Coronary artery (tissue), 2 donors: ENCODE data around the gene ORM1.

Experiments
- DNase-seq: peaks from one replicate; pipeline ENCODE4 v3.0.0-alpha.2; 2017; ENCODE audit warnings: low spot score
- H3K27ac ChIP-seq, 2 donors: fragments of 200-600 bp; sonication (generic); one replicate each; pipeline ENCODE4 v1.5.1; 2016 to 2019
- H3K4me3 ChIP-seq: fragments of 200-600 bp; sonication (generic); 2 replicates; pipeline ENCODE4 v1.5.1; 2016; ENCODE audit warnings: mild to moderate bottlenecking, moderate library complexity
- TF ChIP-seq, protein P1 (sequence below): fragments of 200-600 bp; sonication (generic); IDR thresholded peaks from one replicate; pipeline ENCODE4 v1.5.1; 2019; ENCODE audit warnings: antibody characterized with exemption

Gene ORM1

GRCh38 chr9:114278881-114279570, 43.9 kb upstream of the ORM1 start:
- peak; percentile 88 for DNase-seq
- H3K27ac ChIP-seq, result peak overlapping the region in 1 of 2 donors; percentile 72

GRCh38 chr9:114279693-114280092, 43.2 kb upstream of the ORM1 start:
- DNase-seq, result no peak
- Histone ChIP-seq H3K27ac (no peak overlapping the region), H3K4me3 (no peak overlapping the region)
- TF ChIP-seq, protein P1, sequence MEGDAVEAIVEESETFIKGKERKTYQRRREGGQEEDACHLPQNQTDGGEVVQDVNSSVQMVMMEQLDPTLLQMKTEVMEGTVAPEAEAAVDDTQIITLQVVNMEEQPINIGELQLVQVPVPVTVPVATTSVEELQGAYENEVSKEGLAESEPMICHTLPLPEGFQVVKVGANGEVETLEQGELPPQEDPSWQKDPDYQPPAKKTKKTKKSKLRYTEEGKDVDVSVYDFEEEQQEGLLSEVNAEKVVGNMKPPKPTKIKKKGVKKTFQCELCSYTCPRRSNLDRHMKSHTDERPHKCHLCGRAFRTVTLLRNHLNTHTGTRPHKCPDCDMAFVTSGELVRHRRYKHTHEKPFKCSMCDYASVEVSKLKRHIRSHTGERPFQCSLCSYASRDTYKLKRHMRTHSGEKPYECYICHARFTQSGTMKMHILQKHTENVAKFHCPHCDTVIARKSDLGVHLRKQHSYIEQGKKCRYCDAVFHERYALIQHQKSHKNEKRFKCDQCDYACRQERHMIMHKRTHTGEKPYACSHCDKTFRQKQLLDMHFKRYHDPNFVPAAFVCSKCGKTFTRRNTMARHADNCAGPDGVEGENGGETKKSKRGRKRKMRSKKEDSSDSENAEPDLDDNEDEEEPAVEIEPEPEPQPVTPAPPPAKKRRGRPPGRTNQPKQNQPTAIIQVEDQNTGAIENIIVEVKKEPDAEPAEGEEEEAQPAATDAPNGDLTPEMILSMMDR, result no peak

More at GRCh38 chr9:114278881-114279570, 43.9 kb upstream of the ORM1 start:
- no peak overlapping the region for H3K4me3 ChIP-seq
- TF ChIP-seq, protein P1, result no peak

- no peak overlapping the region for H3K27ac ChIP-seq
Observed at GRCh38 chr9:114280636-114281472, 42.0 kb upstream of the ORM1 start.

DNA sequence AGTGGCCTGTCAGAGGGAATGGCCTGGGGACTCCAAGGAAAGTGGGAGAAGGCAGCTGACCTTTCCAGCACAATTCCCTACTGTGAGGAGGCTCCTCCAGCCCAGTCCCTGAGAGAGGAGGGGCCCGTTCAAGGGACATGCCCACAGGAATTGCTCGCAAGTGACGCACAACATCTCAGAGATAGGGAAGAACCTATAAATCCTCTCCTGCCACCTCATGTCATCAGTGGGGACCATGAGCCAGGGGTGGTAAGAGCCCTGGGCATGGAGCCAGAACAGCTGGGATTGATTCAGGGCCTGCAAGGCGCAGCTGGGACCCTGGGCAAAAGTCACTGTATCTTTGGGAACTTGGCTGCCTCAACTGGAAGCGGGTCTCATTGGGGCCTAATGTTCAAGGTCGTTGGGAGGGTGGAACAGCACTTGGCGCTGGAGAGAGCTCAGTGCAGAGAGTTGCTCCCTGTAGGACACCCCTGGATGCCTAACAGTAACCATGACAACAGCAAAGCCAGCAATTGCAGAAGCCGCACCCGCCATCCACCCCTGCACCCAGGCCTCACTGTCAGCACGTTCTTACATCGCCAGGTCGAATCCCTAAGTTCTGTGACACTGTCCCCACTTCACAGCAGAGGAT, 41.3 kb upstream of the ORM1 start:
- TF ChIP-seq, protein P1, result no peak
- Histone ChIP-seq H3K4me3 (no peak overlapping the region), H3K27ac (no peak overlapping the region)
- DNase-seq, result no peak

More at GRCh38 chr9:114280636-114281472, 42.0 kb upstream of the ORM1 start:
- TF ChIP-seq, protein P1, result no peak
- no peak overlapping the region for H3K4me3 ChIP-seq
- peak; percentile 61 for DNase-seq

DNA sequence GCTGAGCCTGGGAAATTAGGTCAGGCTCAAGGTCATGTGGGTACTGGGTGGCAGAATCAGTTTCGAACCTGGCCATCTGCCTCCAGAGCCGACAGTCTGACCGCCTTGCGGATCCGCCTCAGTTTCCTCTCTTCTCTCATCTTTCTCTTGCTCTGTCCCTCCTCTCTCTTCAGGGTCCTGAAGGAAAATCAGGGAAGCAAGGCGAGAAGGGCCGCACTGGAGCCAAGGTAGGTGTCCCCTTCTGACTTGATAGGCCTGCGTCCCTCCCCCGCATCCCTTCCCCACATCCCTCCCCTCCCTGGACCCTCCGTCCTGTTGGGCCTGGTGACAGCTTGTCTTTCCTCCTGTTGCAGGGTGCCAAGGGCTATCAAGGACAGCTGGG, 40.8 kb upstream of the ORM1 start:
- Histone ChIP-seq H3K27ac (no peak overlapping the region), H3K4me3 (no peak overlapping the region)
- TF ChIP-seq, protein P1, result no peak
- DNase-seq, result peak; percentile 58

- DNase-seq, result peak; percentile 31
- TF ChIP-seq, protein P1, result no peak
- Histone ChIP-seq H3K27ac (no peak overlapping the region), H3K4me3 (no peak overlapping the region)
Observed at GRCh38 chr9:114282507-114282906, 40.4 kb upstream of the ORM1 start.
